Small intestine (tissue), 7 donors: ENCODE data around the gene UBE2R2. TPM values are rescaled to one million over a fixed set of nuclear protein-coding genes. Genes with fewer than 3 reads are reported as not detected.
"Not testable (repeated sequence)": the region's sequence is repeated elsewhere in the genome, so short reads cannot be mapped to it uniquely, and the experiment has no call there.

Source experiments
- DNase-seq, 2 donors: peaks; one replicate each; pipeline versions ENCODE4 v3.0.0 to v3.0.0-alpha.2; 2013
- FAIRE-seq: peaks from 2 replicates; lab custom pipeline; 2012; peaks lifted over from hg19 to GRCh38; lab: Jason Lieb, UNC
- H3K27ac ChIP-seq, 3 donors: one replicate each; pipeline ENCODE4 v1.5.1; 2013; ENCODE audit warnings: low read length in 2 of 3, mild to moderate bottlenecking in 2 of 3, control low read depth in 1 of 3, inconsistent platforms in 1 of 3, low read depth in 1 of 3, moderate library complexity in 1 of 3
- H3K27me3 ChIP-seq, 3 donors: one replicate each; pipeline ENCODE4 v1.6.1; 2013; ENCODE audit warnings: low read length in 3 of 3, inconsistent platforms in 1 of 3; ENCODE audit not compliant: control insufficient read depth in 3 of 3, insufficient read depth in 3 of 3
- H3K36me3 ChIP-seq, 3 donors: one replicate each; pipeline ENCODE4 v1.6.1; 2013; ENCODE audit warnings: low read length in 3 of 3, inconsistent platforms in 1 of 3, low read depth in 1 of 3, mild to moderate bottlenecking in 1 of 3, moderate library complexity in 1 of 3; ENCODE audit not compliant: control insufficient read depth in 3 of 3, insufficient read depth in 2 of 3
- H3K4me1 ChIP-seq, 3 donors: one replicate each; pipeline ENCODE4 v1.6.1; 2013; ENCODE audit warnings: low read length in 2 of 3, inconsistent platforms in 1 of 3, low read depth in 1 of 3, mild to moderate bottlenecking in 1 of 3, moderate library complexity in 1 of 3; ENCODE audit not compliant: control insufficient read depth in 3 of 3, insufficient read depth in 2 of 3
- H3K4me3 ChIP-seq, 3 donors: one replicate each; pipeline ENCODE4 v1.5.1; 2013; ENCODE audit warnings: low read length in 3 of 3, control low read depth in 1 of 3, inconsistent platforms in 1 of 3, low read depth in 1 of 3, mild to moderate bottlenecking in 1 of 3, moderate library complexity in 1 of 3
- H3K9me3 ChIP-seq, 2 donors: one replicate each; pipeline ENCODE4 v1.6.1; 2013; ENCODE audit warnings: low read depth in 1 of 2, low read length in 1 of 2; ENCODE audit not compliant: control insufficient read depth in 2 of 2, insufficient read depth in 1 of 2
- WGBS, 3 donors: extraction: QIAGEN DNeasy Blood & Tissue Kit; methylation state at CpG; one replicate each; pipeline ENCODE4 v1.1.7; 2013; 5-methylcytosine and 5-hydroxymethylcytosine counted together
- polyA plus RNA-seq, 4 donors: library from polyadenylated mRNA; stranded (reverse) in 3 of 4; unstranded in 1 of 4; fragments of 200-250 nt in 3 of 4; fragments of 120-200 nt in 1 of 4; gene quantifications; one replicate each; pipeline versions ENCODE4 v1.2.1 to v1.2.3, GENCODE V29; 2013
- donor health status: healthy with polysubstance abuse.
- donor health status: control.
- donor health status: control.
- donor health status: Bipolar disorder and iron deficiency.
- donor health status: healthy.

The UBE2R2 gene
- polyA plus RNA-seq, 4 donors: 22.5 to 48.2 (median 36.0) TPM

DNA sequence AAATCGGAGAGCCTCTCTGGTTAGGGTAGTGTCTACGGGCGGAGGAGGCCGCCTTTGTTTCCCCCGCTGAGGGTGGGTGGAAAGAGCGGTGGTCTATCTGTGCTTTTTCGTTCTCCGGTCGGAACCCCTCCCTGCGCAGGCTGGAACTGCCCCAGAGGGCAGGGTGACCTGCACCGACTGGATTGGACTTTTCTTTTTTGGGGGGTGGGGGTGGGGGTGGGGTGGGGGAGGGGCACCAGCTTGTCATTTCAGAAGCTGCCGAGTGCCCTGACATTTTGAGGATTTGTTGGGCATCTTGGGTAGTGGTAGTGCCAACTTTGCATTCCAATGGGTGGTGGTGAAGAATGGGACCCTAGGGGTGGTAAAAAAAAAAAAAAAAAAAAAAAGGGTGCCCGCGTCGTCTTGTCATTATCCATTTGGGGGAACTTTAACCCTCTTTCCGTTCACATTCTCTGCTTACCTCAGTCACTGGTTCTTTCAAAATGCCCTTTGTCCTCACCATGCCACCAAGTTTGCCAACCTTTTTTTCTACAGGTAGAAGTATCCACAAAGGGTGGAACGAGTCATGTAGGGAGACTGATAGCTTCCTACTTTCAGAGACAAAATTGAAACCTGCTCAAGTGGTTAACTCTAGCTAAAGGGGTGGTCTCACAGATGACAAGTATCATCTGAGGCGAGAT is 1.3 kb downstream of the UBE2R2 start:
- H3K4me3 ChIP-seq: peak overlapping the region; percentile 82 to 98 (median 97)
- peaks cover 0 to 11% (median 0%) of the 10 kb centered on the region in 3 donors for H3K36me3 ChIP-seq
- peaks cover 5 to 28% (median 17%) of the 10 kb centered on the region in 3 donors for H3K4me1 ChIP-seq
- peak overlapping the region; percentile 93 to 100 (median 98) for H3K27ac ChIP-seq
- DNase-seq (peak; percentile 81 to 93), FAIRE-seq (no peak)
- 0% methylated on average over 14 to 18 of the region's 18 CpGs for WGBS, 3 donors
- H3K27me3 ChIP-seq: no peaks in the 10 kb centered on the region
- H3K9me3 ChIP-seq: no peaks in the 10 kb centered on the region

DNA sequence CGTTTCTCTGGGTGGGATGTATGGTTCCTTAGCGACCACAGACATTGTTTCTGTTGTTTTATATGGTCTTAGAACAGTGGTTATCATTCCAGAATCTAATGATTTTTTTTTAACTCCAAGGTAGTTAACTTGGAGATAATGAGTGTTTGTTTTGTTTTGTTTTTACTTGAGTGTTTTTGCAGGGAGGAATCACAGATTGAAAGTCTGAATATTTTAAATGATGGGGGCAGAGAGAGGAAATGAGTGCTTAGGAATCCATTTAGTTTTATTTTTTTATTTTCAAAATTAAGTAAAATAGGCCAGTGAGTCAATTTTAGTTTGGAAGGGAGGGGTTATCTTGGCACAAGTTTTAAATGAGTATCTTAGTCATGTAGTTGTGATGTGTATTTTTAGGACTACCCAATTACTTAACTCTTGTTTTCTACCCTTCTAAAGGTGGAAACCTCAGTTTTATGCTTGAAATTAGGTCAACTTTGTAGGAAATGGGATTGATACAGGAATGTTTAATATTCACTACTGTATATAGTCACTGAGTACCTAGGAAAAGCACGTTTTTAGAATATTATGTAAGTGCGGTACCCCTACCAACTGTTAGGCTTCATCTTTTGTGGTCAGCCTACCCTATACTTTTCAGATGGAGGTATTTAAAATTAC is 2.0 kb downstream of the UBE2R2 start:
- WGBS, 3 donors: 8 to 12% (median 10%) methylated on average over 4 of the region's 4 CpGs
- no peaks in the 10 kb centered on the region for H3K9me3 ChIP-seq
- peaks cover 0 to 12% (median 0%) of the 10 kb centered on the region in 3 donors for H3K36me3 ChIP-seq
- H3K4me3 ChIP-seq: peak overlapping the region; percentile 82 to 98 (median 97)
- DNase-seq: no peak
- peaks cover 5 to 26% (median 17%) of the 10 kb centered on the region in 3 donors for H3K4me1 ChIP-seq
- FAIRE-seq: no peak
- peak overlapping the region; percentile 93 to 100 (median 98) for H3K27ac ChIP-seq
- H3K27me3 ChIP-seq: no peaks in the 10 kb centered on the region

DNA sequence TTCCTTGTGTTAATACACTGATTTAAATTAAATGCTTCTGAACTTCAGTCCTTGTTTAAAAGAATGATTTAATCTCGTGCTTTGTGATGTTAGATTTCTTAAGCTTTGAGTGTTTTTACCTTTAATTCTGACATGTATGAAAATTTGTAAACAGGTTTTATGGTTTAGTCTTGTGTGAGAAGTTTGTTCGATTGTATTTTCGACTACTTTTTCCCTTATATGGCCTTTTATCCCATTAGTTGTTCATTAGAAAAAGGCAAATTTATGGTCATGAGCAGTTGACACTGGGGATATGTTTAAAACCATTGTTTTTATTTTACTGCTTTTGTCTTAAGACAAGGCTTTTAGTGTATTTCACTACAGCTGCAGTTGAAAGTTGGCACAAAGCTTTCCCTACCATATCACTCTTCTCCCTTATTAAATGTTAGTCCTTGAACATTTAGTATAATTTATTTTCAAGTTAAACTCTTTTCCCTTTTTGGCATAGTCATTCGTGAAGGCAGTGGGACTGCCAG is 3.3 kb downstream of the UBE2R2 start:
- H3K36me3 ChIP-seq: peaks cover 0 to 17% (median 0%) of the 10 kb centered on the region in 3 donors
- no peaks in the 10 kb centered on the region for H3K27me3 ChIP-seq
- FAIRE-seq (no peak), DNase-seq (no peak)
- 14 to 29% (median 28%) methylated on average over 4 of the region's 4 CpGs for WGBS, 3 donors
- no peak overlapping the region for H3K4me3 ChIP-seq
- H3K27ac ChIP-seq: no peak overlapping the region
- no peaks in the 10 kb centered on the region for H3K9me3 ChIP-seq
- peaks cover 0 to 13% (median 8%) of the 10 kb centered on the region in 3 donors for H3K4me1 ChIP-seq

DNA sequence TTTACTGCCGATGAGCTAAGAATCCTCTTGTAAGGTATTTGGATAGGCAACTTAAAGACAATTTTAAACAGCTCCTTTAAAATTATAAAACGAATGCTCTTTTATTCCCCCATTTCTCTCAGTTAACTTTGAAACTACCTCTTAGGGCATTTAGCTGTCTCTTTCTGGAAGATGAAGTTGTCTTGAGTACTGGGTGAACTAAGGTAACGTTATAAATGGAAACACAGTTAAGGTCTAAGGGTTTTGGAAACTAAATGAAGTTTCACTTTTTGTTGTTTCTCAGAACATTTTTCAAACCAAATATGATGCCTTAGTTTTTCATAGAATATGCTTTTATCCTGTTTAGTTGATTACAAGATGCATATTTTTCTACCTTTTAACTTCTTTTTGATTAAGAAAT is 6.8 kb downstream of the UBE2R2 start:
- Histone ChIP-seq H3K4me3 (no peak overlapping the region), H3K36me3 (peaks cover 0 to 43% (median 0%) of the 10 kb centered on the region in 3 donors), H3K27ac (no peak overlapping the region), H3K27me3 (no peaks in the 10 kb centered on the region), H3K4me1 (peaks cover 0 to 3% (median 3%) of the 10 kb centered on the region in 3 donors), H3K9me3 (no peaks in the 10 kb centered on the region)
- no peak for FAIRE-seq
- DNase-seq: no peak
- WGBS, 3 donors: 76 to 84% (median 77%) methylated on average over 3 of the region's 3 CpGs

DNA sequence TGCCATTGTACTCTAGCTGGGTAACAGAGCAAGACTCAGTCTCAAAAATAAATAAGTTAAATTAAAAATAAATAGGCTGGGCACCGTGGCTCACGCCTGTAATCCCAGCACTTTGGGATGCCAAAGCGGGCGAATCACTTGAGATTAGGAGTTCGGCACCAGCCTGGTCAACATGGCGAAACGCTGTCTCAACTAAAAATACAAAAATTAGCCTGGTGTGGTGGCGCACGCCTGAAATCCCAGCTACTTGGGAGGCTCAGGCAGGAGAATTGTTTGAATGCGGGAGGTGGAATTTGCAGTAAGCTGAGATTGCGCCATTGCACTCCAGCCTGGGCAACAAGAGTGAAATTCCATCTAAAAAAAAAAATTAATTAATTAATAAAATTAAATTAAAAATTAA is 10.3 kb downstream of the UBE2R2 start:
- not testable (repeated sequence) for H3K4me1 ChIP-seq, H3K27me3 ChIP-seq, FAIRE-seq, DNase-seq, H3K9me3 ChIP-seq, H3K4me3 ChIP-seq, H3K27ac ChIP-seq
- 97 to 98% (median 97%) methylated on average over 11 of the region's 11 CpGs for WGBS, 3 donors
- H3K36me3 ChIP-seq: peaks cover 0 to 53% (median 0%) of the 10 kb centered on the region in 3 donors

DNA sequence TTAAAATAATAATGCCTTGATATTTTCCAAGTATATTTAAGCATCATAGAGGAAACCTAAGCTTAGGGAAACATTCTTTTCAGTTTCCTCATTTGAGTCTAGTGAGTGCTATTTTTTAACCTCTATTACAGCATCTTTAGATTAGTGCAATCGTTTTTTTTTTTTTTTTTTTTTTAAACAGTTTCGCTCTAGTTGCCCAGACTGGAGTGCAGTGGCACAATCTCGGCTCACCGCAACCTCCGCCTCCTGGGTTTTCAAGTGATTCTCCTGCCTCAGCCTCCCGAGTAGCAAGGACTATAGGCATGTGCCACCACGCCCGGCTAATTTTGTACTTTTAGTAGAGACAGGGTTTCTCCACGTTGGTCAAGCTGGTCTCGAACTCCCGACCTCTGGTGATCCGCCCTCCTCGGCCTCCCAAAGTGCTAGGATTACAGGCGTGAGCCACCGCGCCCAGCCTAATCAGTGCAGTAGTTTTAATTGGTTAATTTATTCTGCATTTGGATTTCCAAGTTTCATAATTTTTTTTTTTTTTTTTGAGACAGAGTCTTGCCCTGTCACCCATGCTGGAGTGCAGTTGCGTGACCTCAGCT is 12.8 kb downstream of the UBE2R2 start:
- not testable (repeated sequence) for H3K4me1 ChIP-seq, H3K27me3 ChIP-seq, FAIRE-seq, H3K9me3 ChIP-seq, DNase-seq, H3K4me3 ChIP-seq, H3K27ac ChIP-seq
- H3K36me3 ChIP-seq: peaks cover 0 to 47% (median 0%) of the 10 kb centered on the region in 3 donors
- WGBS, 3 donors: 87 to 91% (median 89%) methylated on average over 17 of the region's 17 CpGs

DNA sequence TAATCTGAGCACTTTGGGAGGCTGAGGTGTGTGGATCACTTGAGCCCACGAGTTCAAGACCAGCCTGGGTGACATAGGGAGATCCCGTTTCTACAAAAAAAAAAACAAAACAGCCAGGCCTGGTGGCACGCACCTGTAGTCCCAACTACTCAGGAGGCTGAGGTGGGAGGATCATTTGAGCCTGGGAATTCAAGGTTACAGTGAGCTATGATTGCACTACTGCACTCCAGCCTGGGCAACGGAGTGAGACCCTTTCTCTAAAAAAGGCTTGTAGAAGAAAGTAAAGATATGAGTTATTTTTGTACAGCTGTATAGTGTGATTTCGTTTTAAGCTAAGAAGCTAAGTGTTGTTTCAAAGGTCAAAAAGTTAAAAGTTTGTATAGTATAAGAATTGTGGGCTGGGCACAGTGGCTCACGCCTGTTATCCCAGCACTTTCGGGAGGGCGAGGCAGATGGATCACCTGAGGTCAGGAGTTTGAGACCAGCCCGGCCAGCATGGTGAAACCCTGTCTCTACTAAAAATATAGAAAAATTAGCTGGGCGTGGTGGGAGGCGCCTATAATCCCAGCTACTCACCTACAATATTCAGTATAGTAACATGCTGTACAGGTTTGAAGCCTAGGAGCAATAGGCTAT is 18.8 kb downstream of the UBE2R2 start:
- Histone ChIP-seq H3K4me1 (peaks cover 0 to 5% (median 5%) of the 10 kb centered on the region in 3 donors), H3K36me3 (peaks cover 0 to 29% (median 0%) of the 10 kb centered on the region in 3 donors), H3K9me3 (no peaks in the 10 kb centered on the region), H3K4me3 (no peak overlapping the region), H3K27ac (no peak overlapping the region), H3K27me3 (no peaks in the 10 kb centered on the region)
- no peak for FAIRE-seq
- 45 to 64% (median 50%) methylated on average over 11 of the region's 11 CpGs for WGBS, 3 donors
- DNase-seq: no peak

DNA sequence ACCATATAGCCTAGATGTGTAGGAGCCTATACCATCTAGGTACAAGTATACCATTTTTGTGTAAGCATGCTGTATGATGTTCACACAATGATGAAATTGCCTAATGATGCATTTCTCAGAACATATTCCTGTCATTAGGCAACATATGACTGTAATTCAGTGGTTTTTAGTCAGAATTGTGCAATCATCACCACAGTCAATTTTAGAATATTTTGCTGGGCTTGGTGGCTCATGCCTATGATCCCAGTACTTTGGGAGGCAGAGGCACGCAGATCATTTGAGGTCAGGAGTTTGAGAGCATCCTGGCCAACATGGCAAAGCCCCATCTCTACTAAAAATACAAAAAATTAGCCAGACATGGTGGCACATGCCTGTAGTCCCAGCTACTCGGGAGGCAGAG is 19.3 kb downstream of the UBE2R2 start:
- H3K36me3 ChIP-seq: peaks cover 0 to 28% (median 0%) of the 10 kb centered on the region in 3 donors
- not testable (repeated sequence) for H3K27ac ChIP-seq, H3K4me1 ChIP-seq, FAIRE-seq, H3K9me3 ChIP-seq, H3K27me3 ChIP-seq, H3K4me3 ChIP-seq, DNase-seq
- WGBS, 3 donors: 54 to 77% (median 59%) methylated on average over 2 of the region's 2 CpGs
